IPS-11a (cell line): ENCODE data around the gene CKB.
A peak's percentile ranks its signal among the peaks of the same experiment; 100 is the strongest.

Source experiments
- H3K4me3 ChIP-seq: one replicate; pipeline ENCODE4 v1.5.1; 2013; ENCODE audit warnings: low read depth, low read length, control low read depth

Gene CKB

GRCh38 chr14:103522649-103523574 lies at the start of gene CKB:
Gene CKB, minus strand, starts transcription at chr14:103522830. Its CDS starts 337 bp downstream, at chr14:103522493.
- peak within 1 kb of the TSS; percentile 86 for H3K4me3 ChIP-seq

GRCh38 chr14:103569408-103569807 lies 46.8 kb upstream of the CKB start:
- H3K4me3 ChIP-seq, result no peak overlapping the region

- no peak overlapping the region for H3K4me3 ChIP-seq
These were observed 46.3 kb upstream of the CKB start for GRCh38 chr14:103568952-103569351.

GRCh38 chr14:103563844-103564505 lies 41.3 kb upstream of the CKB start:
- H3K4me3 ChIP-seq, result peak overlapping the region; percentile 82

- H3K4me3 ChIP-seq, result peak overlapping the region; percentile 82
These were observed 40.6 kb upstream of the CKB start for GRCh38 chr14:103563226-103563620.

- H3K4me3 ChIP-seq, result peak within 1 kb of the TSS; percentile 82
These were observed 40.0 kb upstream of the CKB start, which contains the start of the genes BAG5 and COA8 for GRCh38 chr14:103562429-103563225. Gene BAG5, minus strand, starts transcription at chr14:103562657. Its CDS starts 1,493 bp downstream, at chr14:103561164. Gene COA8, plus strand, starts transcription at chr14:103562960. Its CDS starts 42 bp downstream, at chr14:103563002.

- H3K4me3 ChIP-seq, result peak overlapping the region; percentile 82
These were observed 39.5 kb upstream of the CKB start for GRCh38 chr14:103562179-103562428.

- peak overlapping the region; percentile 82 for H3K4me3 ChIP-seq
These were observed 39.0 kb upstream of the CKB start for GRCh38 chr14:103561381-103562178.

GRCh38 chr14:103560691-103561090 lies 38.1 kb upstream of the CKB start:
- no peak overlapping the region for H3K4me3 ChIP-seq

- H3K4me3 ChIP-seq, result no peak overlapping the region
These were observed 37.1 kb upstream of the CKB start for GRCh38 chr14:103559766-103560165.

- H3K4me3 ChIP-seq, result no peak overlapping the region
These were observed 35.6 kb upstream of the CKB start for GRCh38 chr14:103558071-103558882.

GRCh38 chr14:103556946-103557758 lies 34.5 kb upstream of the CKB start:
- no peak overlapping the region for H3K4me3 ChIP-seq

- no peak overlapping the region for H3K4me3 ChIP-seq
These were observed 33.1 kb upstream of the CKB start for GRCh38 chr14:103555559-103556337.

- H3K4me3 ChIP-seq, result no peak overlapping the region
These were observed 30.2 kb upstream of the CKB start for GRCh38 chr14:103552846-103553210.

- H3K4me3 ChIP-seq, result no peak overlapping the region
These were observed 29.6 kb upstream of the CKB start for GRCh38 chr14:103552011-103552845.

GRCh38 chr14:103551338-103551762 lies 28.7 kb upstream of the CKB start:
- H3K4me3 ChIP-seq, result no peak overlapping the region
